DOHH2 (cell line): ENCODE results near the gene SYT1.

Source experiments
- H3F3A ChIP-seq: fragments of 200-600 bp; sonication (generic), shearing (Covaris generic); 2 replicates; pipeline ENCODE4 v1.6.0; 2016; ENCODE audit warnings: antibody characterized with exemption, mild to moderate bottlenecking; ENCODE audit not compliant: control insufficient read depth, insufficient read depth
- H3K27ac ChIP-seq: fragments of 200-600 bp; sonication (generic); 2 replicates; pipeline ENCODE4 v1.5.1; 2014; ENCODE audit warnings: low read depth, mild to moderate bottlenecking, low read length, moderate library complexity
- H3K27me3 ChIP-seq: fragments of 200-600 bp; sonication (generic); 2 replicates; pipeline ENCODE4 v1.6.1; 2014; ENCODE audit warnings: mild to moderate bottlenecking, low read length, mixed read lengths; ENCODE audit not compliant: control insufficient read depth
- H3K36me3 ChIP-seq: fragments of 200-600 bp; sonication (generic); 2 replicates; pipeline ENCODE4 v1.6.1; 2014; ENCODE audit warnings: mild to moderate bottlenecking, low read length, moderate library complexity, mixed read lengths; ENCODE audit not compliant: control insufficient read depth
- H3K4me1 ChIP-seq: fragments of 200-600 bp; sonication (generic); 2 replicates; pipeline ENCODE4 v1.6.1; 2014; ENCODE audit warnings: mild to moderate bottlenecking, low read length, mixed read lengths; ENCODE audit not compliant: control insufficient read depth
- H3K4me2 ChIP-seq: fragments of 200-600 bp; sonication (generic); 2 replicates; pipeline ENCODE4 v1.6.0; 2014; ENCODE audit warnings: mild to moderate bottlenecking, low read length, moderate library complexity
- H3K4me3 ChIP-seq: fragments of 200-600 bp; sonication (generic); 2 replicates; pipeline ENCODE4 v1.5.1; 2014; ENCODE audit warnings: mild to moderate bottlenecking, low read length, mixed read lengths
- H3K79me2 ChIP-seq: fragments of 200-600 bp; sonication (generic); 2 replicates; pipeline ENCODE4 v1.6.1; 2014; ENCODE audit warnings: mild to moderate bottlenecking, low read length, mixed read lengths; ENCODE audit not compliant: control insufficient read depth
- H3K9me2 ChIP-seq: fragments of 200-600 bp; sonication (generic); replicated peaks from 2 replicates; pipeline ENCODE4 v1.6.1; 2014; ENCODE audit warnings: mild to moderate bottlenecking, low read length, mixed read lengths; ENCODE audit not compliant: control insufficient read depth
- H3K9me3 ChIP-seq: fragments of 200-600 bp; sonication (generic); 2 replicates; pipeline ENCODE4 v1.6.1; 2014; ENCODE audit warnings: antibody characterized with exemption, low read length, mixed read lengths; ENCODE audit not compliant: control insufficient read depth, insufficient read depth
- H4K20me1 ChIP-seq: fragments of 200-600 bp; sonication (generic); 2 replicates; pipeline ENCODE4 v1.6.0; 2014; ENCODE audit warnings: low read depth, mild to moderate bottlenecking, antibody characterized with exemption, low read length, moderate library complexity; ENCODE audit not compliant: control insufficient read depth, insufficient read depth
- EZH2phosphoT487 ChIP-seq: fragments of 200-600 bp; sonication (generic); IDR thresholded peaks from 2 replicates; pipeline ENCODE4 v1.6.1; 2017; ENCODE audit warnings: borderline replicate concordance, mild to moderate bottlenecking, antibody characterized with exemption, low read length, moderate library complexity, mixed read lengths
- TF ChIP-seq, protein P1 (sequence below): fragments of 200-600 bp; sonication (generic); IDR thresholded peaks from one replicate; pipeline ENCODE4 v1.5.1; 2014; ENCODE audit warnings: antibody characterized with exemption, mild to moderate bottlenecking, low read depth, low read length; ENCODE audit not compliant: poor library complexity, severe bottlenecking

Gene SYT1

DNA sequence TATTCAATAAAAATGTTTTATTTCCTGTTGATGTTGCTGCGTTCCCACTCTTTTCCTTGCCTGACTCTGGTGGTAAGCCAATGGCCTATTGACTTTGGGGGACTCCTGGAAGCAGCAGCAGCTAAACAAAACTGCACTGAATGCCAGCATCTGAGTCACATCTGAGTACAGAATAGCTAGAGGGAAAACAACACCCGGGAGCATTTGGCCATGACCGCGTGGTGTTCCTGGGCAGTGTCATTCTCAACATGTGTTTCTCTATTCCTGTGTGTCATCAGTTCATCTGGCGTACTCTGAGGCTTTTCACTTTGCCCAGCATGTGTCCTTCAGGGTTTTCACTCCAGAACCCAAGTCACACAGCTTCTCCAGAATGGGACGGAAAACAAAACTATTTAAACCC is 587.4 kb downstream of the SYT1 start:
- no peaks in the 10 kb centered on the region for H3K36me3 ChIP-seq
- H3K9me3 ChIP-seq = no peaks in the 10 kb centered on the region
- TF ChIP-seq, protein P1, sequence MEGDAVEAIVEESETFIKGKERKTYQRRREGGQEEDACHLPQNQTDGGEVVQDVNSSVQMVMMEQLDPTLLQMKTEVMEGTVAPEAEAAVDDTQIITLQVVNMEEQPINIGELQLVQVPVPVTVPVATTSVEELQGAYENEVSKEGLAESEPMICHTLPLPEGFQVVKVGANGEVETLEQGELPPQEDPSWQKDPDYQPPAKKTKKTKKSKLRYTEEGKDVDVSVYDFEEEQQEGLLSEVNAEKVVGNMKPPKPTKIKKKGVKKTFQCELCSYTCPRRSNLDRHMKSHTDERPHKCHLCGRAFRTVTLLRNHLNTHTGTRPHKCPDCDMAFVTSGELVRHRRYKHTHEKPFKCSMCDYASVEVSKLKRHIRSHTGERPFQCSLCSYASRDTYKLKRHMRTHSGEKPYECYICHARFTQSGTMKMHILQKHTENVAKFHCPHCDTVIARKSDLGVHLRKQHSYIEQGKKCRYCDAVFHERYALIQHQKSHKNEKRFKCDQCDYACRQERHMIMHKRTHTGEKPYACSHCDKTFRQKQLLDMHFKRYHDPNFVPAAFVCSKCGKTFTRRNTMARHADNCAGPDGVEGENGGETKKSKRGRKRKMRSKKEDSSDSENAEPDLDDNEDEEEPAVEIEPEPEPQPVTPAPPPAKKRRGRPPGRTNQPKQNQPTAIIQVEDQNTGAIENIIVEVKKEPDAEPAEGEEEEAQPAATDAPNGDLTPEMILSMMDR = no peak
- no peak for TF ChIP-seq EZH2phosphoT487
- H3F3A ChIP-seq = no peaks in the 10 kb centered on the region
- no peak overlapping the region for H3K4me2 ChIP-seq
- H3K27ac ChIP-seq = no peak overlapping the region
- H3K4me1 ChIP-seq = no peaks in the 10 kb centered on the region
- H3K9me2 ChIP-seq = no peaks in the 10 kb centered on the region
- no peaks in the 10 kb centered on the region for H3K79me2 ChIP-seq
- H3K4me3 ChIP-seq = no peak overlapping the region
- H4K20me1 ChIP-seq = no peaks in the 10 kb centered on the region
- no peaks in the 10 kb centered on the region for H3K27me3 ChIP-seq

DNA sequence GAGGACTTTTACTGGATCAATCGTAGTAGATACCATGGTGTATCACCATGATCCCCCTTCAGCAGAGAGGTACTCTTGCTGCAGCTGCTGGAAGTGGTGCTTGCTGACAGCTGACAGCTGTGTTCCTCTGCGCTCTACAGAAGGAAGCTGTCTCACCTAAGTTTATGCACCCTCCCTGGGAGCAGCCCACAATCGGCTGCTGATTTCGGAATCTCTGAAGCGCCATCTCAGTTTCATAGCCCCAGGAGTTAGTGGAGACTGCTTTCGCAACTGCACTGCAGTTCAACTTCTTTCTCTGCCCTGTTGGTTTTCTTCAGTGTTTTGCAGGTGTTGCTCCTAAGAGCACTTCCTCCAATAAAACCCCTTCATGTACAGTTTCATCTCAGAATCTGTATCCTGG is 588.3 kb downstream of the SYT1 start:
- no peaks in the 10 kb centered on the region for H3K9me2 ChIP-seq
- H3K4me3 ChIP-seq = no peak overlapping the region
- no peaks in the 10 kb centered on the region for H3K79me2 ChIP-seq
- no peaks in the 10 kb centered on the region for H3F3A ChIP-seq
- H3K4me2 ChIP-seq = no peak overlapping the region
- no peaks in the 10 kb centered on the region for H4K20me1 ChIP-seq
- H3K36me3 ChIP-seq = no peaks in the 10 kb centered on the region
- no peaks in the 10 kb centered on the region for H3K27me3 ChIP-seq
- H3K4me1 ChIP-seq = no peaks in the 10 kb centered on the region
- TF ChIP-seq, protein P1 = no peak
- TF ChIP-seq EZH2phosphoT487 = no peak
- no peaks in the 10 kb centered on the region for H3K9me3 ChIP-seq
- H3K27ac ChIP-seq = no peak overlapping the region

DNA sequence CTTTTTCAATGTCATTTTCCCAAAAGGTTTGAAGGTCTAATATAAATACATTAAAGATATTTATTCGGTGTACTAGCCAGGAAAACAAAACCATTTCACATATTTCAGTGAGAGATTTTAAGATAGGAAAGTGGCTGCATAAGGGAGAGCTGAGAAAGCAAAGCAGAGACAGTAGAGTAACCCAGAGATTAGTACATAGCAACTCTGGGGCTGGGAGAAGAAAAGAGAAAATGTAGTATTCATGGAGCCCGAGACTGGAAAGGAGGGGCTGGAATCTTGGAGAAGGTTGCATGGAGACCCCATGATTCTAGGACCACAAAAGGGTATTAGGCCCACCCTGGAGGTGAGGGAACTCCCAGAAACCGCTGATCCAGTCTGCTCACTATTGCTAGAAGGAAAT is 589.2 kb downstream of the SYT1 start:
- H3K4me2 ChIP-seq = no peak overlapping the region
- no peak overlapping the region for H3K27ac ChIP-seq
- TF ChIP-seq, protein P1 = no peak
- TF ChIP-seq EZH2phosphoT487 = no peak
- no peak overlapping the region for H3K4me3 ChIP-seq
- H3K4me1 ChIP-seq = no peaks in the 10 kb centered on the region
- no peaks in the 10 kb centered on the region for H3K9me3 ChIP-seq
- no peaks in the 10 kb centered on the region for H3K36me3 ChIP-seq
- H3K27me3 ChIP-seq = no peaks in the 10 kb centered on the region
- H3F3A ChIP-seq = no peaks in the 10 kb centered on the region
- H4K20me1 ChIP-seq = no peaks in the 10 kb centered on the region
- no peaks in the 10 kb centered on the region for H3K79me2 ChIP-seq
- H3K9me2 ChIP-seq = no peaks in the 10 kb centered on the region
